ENCODE results near the gene LSM14B.

The LSM14B gene

DNA sequence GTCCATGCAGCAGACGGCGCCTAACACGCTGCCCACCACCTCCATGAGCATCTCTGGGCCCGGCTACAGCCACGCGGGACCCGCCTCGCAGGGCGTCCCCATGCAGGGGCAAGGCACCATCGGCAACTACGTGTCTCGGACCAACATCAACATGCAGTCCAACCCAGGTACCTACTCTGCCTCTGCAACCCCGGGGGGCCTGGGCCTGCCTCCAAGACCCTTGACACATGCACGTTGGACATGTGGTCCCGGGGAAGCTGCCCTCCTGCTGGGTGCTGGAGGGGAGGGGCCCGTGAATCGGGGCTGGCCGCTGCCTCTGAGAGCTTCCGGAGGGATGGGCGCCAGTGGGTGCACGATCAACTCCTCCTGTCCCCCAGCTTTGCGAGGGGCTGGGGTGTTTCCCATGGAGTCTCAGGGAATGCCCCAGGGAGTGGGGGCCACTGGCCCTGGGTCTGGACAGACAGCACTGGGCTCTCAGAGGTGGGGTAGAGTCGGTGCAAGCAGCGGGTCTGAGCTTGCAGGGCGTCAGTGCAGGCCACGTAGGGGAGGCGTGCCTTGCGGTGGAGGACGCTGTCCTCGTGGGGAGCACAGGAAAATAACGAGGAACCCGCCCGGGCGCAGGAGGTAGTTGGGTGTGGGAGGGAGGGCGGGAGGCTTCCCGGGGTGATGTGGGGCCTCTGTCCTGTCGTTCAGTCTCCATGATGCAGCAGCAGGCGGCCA, 40.6 kb downstream of the LSM14B start:
- no peak for DNase-seq (ENCODE audit: low read depth in 2 of 2)

DNA sequence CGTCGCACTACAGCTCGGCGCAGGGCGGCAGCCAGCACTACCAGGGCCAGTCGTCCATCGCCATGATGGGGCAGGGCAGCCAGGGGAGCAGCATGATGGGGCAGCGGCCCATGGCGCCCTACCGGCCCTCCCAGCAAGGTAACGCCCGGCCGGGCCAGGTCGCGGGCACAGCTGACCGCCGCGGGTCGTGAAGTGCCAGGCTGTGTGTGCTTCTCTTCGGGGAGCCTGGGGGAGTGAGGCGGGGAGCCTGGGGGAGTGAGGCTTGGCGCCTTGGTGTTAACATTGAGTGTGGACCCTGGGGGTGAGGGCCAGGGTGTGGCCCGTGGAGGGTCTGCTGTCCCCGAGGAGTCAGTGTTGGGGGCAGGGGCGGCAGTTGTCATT, 41.2 kb downstream of the LSM14B start:
- no peak for DNase-seq (ENCODE audit: low read depth in 2 of 2)

DNA sequence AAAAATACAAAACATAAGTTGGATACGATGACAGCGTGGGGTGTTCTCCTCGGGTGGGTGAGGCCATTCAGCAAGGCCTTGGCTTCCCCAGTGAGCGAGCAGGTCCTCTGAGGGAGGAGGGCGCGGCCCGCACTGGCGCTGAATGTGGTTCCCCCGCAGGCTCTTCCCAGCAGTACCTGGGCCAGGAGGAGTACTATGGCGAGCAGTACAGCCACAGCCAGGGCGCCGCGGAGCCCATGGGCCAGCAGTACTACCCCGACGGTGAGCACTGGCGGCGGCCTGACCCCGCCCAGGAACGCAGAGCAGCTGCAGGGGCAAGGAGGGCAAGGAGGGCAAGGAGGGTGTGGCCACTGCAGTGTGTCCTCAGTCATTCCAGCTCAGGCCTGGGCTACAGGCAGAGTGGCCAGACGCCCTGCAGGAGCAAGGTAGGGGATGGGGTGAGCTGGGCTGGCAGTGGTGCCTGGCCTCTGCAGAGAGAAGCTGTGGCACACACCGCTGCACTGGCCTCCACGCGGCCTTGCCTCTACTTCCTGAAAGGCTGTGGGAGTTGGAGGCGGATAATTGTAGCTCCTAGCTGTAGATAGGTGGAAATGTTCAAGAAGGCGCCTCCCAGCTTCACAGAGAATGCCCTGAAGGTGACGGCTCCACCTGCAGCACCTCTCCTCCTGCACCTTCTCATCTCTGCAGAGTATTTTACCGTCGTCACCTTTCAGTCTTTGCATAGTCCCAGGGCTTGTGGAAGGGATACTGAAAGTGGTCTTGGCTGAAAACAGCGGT, 41.9 kb downstream of the LSM14B start:
- DNase-seq (ENCODE audit: low read depth in 2 of 2), result no peak

DNA sequence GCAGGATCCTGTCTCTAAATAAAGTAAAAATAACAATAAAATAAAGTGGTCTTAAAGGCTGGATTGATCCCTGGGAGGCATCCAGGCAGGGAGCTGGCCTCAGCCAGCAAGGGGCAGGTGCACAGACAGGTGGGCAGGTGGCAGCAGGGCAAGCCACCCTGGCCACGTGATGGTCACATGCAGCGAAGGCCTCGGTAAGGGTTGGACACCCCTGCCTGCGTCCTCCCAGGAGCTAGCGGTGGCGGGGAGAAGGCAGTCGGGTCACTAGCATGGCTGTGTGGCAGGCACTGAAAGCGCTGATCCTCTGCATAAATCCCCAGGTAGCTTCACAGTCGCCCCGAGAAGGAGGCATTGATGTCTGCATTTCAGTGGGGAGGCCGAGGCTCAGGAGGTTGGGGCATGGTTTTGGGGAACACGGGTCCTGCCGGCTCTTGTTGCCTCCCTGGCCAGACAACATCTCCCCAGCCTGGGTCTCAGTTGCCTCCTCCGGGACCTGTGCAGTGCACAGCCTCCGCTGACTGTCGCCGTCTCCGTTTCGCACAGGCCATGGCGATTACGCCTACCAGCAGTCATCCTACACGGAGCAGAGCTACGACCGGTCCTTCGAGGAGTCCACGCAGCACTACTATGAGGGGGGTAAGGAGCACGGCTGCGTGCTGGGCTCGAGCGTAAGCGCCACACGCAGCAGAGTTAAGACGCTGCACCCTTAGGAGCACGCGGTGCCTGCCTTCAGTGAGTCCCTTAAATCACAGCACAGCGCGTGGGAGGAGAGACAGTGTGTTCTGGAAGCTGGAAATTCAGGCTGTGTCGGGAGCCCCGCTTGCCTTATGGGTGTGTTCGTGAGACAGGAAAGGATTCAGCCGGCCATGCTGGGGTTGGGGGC, 42.8 kb downstream of the LSM14B start:
- DNase-seq (ENCODE audit: low read depth in 2 of 2), result no peak

DNA sequence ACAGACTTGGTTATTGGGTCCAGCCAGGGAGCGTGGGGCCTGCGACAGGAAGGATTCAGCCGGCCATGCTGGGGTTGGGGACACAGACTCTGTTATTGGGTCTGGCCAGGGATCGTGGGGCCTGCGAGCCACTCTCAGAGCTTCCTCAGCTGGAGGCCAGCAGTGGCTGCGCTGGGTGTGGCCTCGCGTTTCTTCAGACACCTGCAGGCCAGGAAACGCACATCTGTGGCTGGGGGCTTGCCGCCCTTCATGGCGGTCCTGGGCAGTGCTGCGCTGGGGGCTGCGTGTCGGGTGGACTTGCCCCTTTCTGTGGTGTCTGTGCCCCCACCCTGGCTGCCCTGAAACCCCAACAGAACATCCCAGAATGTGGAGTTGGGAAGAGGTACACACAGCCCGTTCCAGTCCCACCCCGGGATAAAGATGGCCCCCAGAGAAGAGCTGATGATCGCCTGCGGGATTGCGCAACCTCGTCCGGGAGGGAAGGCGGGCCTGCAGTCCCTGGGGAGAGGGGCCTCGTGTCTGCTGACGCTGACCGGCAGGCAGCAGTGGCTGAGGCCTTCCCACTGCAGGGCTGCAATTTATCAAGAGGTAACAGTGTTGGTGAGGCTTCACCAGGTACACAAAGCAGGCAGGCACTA, 43.6 kb downstream of the LSM14B start:
- DNase-seq (ENCODE audit: low read depth in 2 of 2), result no peak

DNA sequence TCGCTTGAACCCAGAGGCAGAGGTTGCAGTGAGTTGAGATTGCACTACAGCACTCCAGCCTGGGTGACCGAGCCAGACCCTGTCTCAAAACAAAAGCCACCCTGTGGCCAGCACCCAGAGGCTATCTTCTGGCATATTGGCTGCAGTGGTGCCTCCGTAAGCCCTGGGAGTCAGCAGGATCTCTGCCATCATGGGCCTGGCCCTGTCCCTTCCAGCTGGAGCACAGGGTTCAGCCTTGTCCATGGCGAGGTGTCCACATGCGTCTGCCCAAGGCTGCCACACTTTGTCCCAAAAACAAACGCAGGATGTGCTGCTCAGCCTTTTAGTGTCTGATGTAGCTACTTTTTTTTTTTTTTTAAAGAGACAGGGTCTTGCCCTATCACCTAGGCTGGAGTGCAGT, 45.2 kb downstream of the LSM14B start:
- no peak for DNase-seq (ENCODE audit: low read depth in 2 of 2)

DNA sequence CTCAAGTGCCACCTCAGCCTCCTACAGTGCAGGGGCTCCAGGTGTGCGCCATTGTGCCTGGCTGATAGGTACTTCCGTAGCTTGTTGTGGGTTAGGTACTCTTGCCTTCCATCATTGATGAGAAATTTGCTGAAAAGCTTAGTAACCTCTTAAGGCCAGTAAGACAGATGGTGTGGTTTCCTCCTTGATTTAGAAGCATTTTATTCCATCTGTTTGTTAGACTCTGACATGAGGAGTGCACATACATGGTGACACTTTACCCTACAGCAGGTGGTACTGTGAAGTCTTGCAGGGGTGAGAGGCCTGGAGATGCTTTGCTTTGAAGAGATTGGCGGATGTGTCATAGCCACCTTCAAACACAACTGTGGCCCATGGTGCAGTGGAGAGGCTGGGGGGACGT, 45.8 kb downstream of the LSM14B start:
- DNase-seq (ENCODE audit: low read depth in 2 of 2), result no peak

DNA sequence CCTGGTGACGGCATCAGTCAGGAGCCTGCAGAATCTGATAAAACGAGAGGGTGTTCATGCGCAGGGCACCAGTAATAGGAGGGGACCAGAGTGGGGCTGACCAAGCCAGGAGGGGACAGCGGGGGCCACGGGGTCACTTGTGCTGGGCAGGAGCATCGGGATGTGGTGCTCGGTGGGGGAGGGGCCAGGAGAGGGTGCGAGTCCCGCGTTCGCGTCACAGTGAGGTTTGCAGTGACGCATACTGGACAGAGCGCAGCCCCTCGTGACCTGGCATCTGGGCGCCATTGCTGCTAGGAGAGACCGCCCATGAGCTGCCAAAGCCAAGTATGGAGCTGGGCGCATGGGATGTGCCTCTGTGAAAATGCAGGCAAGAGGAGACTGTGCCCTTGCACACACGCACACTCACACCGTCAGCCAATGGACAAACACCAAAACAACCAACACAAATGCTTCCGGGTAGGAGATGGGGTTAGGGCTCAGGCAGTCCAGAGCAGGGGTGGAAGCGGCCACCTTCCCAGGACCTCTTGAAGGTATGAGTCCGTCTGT, 46.7 kb downstream of the LSM14B start:
- DNase-seq (ENCODE audit: low read depth in 2 of 2), result no peak

DNA sequence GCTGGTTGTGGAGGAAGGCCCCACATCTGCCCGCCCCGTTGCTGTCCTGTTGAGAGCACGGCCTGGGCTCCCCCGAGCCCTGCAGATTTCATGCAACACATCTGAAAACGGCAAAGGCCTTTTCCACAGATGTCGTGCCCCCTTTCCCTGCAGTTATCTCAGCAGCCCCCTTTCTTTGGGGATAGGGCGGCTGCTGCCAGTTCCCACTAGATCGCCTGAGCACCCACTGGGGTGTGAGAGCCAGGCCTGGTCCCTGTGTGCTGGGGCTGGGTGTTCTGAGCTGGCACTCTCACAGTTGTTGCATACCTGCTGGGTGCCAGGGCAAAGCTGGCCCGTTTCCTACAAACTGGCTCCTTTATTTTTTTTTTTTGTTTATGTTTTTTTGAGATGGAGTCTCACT, 48.3 kb downstream of the LSM14B start:
- DNase-seq (ENCODE audit: low read depth in 2 of 2), result no peak

DNA sequence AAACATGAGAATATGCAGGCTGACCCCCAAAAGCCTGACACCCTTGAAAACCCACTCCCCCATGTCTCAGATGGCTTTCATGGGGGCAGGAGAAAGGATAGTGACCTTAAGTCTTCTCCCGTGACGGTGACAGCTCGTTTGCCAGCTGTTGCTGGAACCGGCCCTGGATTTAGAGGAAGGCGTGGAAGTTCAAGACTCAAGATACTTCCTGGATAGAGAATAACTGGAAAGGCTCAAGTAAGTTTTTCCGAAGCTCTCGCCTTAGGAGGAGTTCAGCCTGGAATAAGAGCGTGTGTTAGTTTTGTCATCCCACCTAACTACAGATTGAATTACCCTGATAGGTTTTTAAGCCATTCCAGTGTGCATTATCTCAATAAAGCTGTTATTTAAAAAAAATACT, 49.0 kb downstream of the LSM14B start:
- DNase-seq (ENCODE audit: low read depth in 2 of 2), result no peak

DNA sequence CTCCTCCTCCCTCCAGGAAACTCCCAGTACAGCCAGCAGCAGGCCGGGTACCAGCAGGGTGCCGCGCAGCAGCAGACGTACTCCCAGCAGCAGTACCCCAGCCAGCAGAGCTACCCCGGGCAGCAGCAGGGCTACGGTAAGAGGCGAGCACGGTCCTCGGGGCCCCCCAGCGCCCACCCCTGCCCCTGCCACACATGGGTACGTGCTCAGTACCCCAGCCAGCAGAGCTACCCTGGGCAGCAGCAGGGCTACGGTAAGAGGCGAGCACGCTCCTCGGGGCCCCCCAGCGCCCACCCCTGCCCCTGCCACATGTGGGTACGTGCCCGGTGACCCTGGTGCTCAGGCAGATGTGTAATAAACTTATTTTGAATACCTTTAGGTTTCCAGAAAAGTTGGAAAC, 50.4 kb downstream of the LSM14B start:
- no peak for DNase-seq (ENCODE audit: low read depth in 2 of 2)

DNA sequence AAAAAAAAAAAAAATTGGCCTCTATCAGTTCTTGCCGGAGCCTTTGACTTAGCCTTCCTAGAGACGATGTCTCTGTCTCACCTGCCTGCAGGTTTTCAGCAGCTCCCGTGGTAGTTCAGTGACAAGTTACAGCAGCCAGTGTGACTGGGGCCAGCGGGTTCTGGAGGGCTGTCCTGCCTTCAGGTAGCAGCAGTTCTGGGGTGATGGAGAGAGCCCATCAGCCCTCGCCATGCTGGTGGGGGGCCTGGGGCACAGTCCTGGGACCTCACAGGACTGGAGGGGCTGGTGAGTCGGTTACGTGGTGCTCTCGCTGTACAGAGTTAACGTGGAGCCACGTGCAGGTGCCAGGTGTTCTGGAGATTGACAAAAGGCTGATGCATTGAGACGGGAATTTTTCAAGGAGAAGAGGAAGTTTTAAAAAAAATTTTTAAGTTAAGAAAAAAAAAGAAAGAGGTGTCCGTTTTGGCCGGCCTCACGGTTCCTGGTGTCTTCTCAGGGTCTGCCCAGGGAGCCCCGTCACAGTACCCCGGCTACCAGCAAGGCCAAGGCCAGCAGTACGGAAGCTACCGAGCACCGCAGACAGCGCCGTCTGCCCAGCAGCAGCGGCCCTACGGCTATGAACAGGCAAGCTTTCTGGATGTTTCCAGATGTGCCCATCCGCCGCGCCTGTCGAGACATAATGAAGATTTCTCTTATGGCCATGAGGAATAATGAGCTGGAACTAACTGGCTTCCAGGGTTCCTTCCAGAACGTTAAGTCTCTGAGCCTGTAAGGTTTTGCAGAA, 51.9 kb downstream of the LSM14B start:
- no peak for DNase-seq (ENCODE audit: low read depth in 2 of 2)

DNA sequence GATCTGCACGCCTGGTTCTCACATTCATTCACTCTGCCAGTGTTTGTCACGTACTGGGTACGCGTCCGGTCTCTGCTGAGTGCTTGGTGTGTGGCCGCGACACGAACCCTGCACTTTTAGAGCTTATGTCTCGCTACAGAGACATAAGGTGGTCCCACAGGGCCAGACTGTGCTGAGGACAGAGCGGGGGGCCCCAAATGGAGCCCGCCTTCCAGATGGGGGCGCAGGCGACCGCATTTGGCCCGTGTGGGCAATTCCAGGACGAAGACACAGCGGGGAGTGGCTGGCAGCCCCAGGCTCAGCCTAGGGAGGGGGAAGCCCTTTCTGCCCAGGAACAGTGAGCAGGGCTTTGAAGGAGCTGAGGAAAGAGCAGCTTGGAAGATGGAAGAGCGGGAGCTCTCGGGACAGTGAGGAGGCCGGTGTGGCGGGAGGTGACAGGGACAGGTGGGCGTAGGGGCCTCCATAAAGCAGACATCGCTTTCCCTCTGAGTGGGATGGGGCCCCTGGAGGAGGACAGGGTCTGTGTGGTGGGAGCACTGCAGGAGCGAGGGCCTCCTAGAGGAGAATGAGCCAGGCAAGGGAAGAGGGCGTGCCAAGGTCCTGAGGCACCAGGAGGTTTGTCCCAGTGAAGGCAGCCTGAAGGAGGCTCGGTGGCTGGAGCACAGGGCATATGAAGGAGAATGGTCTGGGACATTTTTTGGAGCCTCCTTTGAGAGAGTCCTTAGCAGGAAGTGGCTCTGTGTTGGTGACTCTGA, 52.8 kb downstream of the LSM14B start:
- no peak for DNase-seq (ENCODE audit: low read depth in 2 of 2)

DNA sequence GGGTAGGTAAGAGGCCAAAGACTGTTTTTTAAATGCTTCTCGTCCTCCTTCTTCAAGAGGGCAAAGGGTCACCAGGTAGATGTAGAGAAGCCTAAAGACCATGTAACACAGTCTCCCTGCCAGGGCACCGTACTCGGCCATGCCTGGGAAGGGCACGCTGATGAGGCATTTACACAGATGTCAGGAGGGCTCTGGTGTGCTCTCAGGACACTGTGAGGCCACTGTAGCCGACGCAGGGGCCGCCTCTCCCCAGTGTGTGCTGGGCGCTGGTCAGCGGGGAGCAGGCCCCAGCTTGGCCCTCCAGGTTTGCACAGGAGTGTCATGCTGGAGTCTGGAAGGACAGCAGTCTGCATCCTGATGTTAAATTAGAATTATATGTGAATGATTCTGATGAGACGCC, 53.4 kb downstream of the LSM14B start:
- no peak for DNase-seq (ENCODE audit: low read depth in 2 of 2)

DNA sequence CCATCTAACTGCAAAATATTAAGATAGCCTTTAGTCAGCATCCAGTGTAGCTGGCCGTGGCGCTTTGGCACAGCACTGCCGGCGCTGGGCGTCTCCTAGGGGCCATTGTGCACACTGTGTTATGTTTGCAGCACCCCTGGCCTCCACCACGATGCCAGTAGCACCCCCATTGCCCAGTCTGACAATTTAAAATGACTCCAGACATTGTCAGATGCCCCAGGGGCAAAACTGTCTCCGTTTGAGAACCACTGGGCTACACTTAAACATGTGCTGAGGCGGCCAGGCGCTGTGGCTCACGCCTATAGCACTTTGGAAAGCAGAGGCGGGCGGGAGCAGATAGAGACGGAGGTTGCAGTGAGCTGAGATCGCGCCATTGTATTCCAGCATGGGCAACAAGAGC, 54.6 kb downstream of the LSM14B start:
- no peak for DNase-seq (ENCODE audit: low read depth in 2 of 2)

DNA sequence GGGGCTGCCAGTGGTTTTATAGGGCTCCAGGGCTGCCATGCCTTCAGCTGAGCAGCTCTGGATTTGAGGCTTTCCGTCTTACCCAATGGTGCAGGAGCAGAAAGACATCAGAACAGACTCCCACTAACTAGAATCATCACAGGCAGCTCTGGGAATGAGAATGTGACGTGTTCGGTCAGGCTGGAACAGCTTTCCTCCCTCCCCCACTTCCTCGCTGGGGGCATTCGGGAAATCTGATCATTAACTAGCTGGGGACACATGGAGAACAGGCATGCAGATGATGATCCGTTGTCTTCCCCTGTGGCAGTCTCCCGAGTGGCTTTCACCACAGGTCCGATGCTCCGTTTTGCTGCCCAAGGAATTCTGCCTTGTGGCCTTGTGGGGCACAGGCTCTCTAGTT, 55.0 kb downstream of the LSM14B start:
- DNase-seq (ENCODE audit: low read depth in 2 of 2), result no peak

DNA sequence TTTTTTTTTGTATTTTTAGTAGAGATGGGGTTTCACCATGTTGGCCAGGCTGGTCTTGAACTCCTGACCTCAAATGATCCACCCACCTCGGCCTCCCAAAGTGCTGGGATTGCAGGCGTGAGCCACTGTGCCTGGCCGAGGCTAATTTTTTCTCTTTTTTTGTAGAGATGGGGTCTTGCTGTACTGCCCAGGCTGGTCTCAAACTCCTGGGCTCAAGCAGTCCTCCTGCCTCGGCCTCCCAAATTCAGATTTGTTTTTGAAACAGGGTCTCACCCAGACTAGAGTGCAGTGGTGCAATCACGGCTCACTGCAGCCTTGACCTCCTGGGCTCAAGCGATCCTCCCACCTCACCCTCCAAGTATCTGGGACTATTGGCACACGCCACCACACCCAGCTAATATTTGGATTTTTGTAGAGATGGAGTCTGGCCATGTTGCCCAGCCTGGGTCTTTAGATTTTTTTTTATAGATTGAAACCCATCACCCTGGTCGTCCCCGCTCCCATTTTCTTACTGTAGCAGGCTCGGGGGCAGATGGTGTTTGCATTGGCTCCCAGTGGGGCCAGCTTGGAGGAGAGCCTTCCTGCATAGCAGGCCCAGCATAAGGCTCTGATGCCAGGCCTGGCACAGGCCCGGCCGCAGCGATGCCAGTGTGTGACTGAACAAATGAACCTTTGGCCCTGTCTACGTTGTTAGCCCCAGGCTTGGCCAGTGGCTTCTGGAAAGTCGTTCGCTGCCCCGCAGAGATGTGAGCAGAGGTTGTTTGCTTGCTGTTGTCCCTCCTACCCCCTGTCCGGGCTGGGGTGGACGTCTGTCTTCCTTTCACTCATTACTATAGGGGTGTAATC, 56.3 kb downstream of the LSM14B start:
- no peak for DNase-seq (ENCODE audit: low read depth in 2 of 2)

DNA sequence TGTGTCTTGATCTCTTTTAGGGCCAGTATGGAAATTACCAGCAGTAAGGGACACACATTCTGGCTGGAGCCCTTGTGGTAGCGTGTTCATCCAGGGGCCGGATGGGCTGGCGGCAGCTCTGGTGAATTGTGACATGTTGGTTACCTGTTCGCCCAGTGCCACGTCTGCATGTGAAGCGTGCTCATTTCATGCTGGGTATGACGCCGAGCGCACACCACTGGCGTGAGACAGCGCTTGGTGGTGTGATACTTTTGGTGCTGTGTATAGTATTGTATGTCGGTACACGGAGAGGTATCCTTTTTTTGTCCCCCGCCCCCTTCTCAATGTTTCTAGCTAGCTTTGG, 56.9 kb downstream of the LSM14B start:
- DNase-seq (ENCODE audit: low read depth in 2 of 2), result no peak

DNA sequence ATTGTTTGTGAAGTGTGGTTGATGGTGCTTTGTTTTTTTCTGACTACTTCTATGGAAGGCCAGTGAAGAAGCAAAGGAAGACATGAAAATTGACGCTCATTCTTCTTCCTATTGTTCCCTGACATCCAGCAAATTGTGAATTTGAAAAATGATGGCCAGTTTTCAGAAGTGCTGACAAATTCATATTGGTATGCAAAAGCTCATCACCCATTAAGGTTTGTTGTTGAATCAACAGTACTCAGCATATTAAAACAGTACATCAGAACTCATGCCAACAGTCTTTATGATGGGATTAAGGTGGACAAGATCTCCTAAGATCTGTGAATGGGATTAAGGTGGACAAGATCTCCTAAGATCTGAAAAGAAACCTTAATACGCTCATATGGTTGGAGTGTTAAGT, 59.5 kb downstream of the LSM14B start:
- DNase-seq (ENCODE audit: low read depth in 2 of 2), result no peak
